Mesenteric fat pad (tissue), 1 donor: Measurements from ENCODE around the gene LRCH2. TPM values are rescaled to one million over a fixed set of nuclear protein-coding genes. Genes with fewer than 3 reads are reported as not detected.
"Not testable (repeated sequence)": the region's sequence is repeated elsewhere in the genome, so short reads cannot be mapped to it uniquely, and the experiment has no call there.

Experiments
- DNase-seq: peaks from one replicate; pipeline ENCODE4 v3.0.0-alpha.2; 2020; ENCODE audit warnings: low spot score
- long read RNA-seq: library from polyadenylated mRNA; unstranded; transcript quantifications from one replicate; pipeline ENCODE4 v2.0.0, GENCODE V29; 2020
- total RNA-seq: library from RNA; stranded (reverse); fragmentation: NEBNext Ultra II Directional; extraction: Animal tissue kit (Norgen Biotek cat#: 25700); gene quantifications from one replicate; pipeline ENCODE4 v1.2.1, GENCODE V29; 2021
- donor health status: DM: yes; HTN: yes; CAD: no.

Gene LRCH2
- total RNA-seq, result 2.6 TPM
- long read RNA-seq, result 0 reads

GRCh38 chrX:115233497-115234455 lies at the start of gene LRCH2:
TSS of gene LRCH2 (minus strand) at chrX:115234096. CDS start at chrX:115234041, 55 bp downstream.
- DNase-seq, result no peak

GRCh38 chrX:115269051-115269683 lies 35.3 kb upstream of the LRCH2 start:
- DNase-seq, result no peak

DNA sequence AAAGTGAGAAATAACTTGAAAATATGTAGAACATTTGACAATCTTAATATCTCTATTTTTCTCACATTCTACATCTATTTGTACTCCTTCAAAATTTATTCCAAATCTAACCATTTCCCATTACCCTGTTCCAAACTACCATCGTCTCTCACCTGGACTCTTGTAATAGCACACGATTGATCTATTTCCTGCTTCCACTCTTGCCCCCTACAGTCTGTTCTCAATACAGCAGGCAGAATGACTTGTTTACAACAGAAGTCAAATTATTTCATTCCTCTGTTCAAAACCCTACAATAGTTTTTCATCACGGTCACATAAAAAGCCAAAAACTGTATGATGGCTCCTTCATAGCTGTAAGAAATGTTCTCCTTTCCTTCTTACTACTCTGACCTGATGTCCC lies 34.5 kb upstream of the LRCH2 start:
- DNase-seq, result no peak

DNA sequence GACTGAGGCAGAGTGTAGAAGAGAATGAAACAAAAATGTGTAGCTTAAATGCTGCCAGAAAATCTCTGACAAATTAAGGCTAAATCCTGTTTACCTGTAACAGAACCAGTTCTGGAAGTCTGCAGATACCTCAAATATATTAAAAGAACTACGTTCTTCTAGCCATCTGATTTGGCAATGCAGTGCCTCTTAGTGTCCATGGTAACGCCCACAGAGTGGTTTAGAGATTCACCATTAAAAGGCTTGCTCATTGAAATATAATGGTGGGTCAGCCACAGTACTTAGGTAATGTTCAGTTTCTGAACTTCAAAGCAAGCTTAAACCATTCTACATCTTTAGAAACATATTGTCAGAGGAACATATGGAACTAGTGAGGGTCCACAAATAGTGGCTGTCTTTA lies 32.4 kb upstream of the LRCH2 start:
- no peak for DNase-seq

- no peak for DNase-seq
Observed at GRCh38 chrX:115264009-115264408, 30.1 kb upstream of the LRCH2 start.

DNA sequence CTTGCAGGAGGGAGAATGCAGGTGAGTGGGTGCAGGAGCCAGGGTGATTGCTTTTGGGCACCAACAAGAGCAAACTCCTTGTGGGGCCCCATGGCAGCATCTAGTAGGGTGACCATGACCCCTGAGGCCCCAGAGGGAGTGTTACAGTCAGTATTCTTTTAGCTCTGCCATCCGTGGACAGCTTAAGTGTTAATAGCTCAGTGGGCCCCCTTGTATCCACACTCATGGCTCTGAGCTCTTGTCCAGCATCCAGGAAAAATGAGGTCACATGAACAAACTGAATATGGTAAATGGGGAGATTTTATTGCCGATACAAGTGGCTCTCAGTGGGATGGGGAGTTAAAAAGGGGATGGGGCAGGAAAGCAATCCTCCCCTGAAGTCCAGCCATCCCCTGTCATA lies 27.3 kb upstream of the LRCH2 start:
- no peak for DNase-seq

DNA sequence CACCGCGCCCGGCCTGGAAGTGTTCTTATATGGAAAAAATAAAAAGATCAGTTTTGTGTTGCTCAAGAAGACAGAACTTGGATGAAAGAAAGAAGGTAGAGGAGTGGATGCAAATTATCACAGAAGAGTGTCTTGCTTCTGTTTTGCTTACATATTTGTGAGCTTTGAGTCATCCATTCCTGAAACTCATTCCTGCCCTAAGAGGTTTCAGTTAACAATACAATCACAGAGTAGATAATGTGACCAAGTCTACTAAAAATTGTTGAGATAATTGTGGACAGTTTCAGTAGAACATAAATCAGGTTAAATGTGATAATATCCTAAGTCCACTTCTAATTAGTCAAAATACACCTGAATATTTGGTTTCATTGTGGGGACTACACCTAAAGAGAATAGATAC lies 26.4 kb upstream of the LRCH2 start:
- DNase-seq, result no peak

DNA sequence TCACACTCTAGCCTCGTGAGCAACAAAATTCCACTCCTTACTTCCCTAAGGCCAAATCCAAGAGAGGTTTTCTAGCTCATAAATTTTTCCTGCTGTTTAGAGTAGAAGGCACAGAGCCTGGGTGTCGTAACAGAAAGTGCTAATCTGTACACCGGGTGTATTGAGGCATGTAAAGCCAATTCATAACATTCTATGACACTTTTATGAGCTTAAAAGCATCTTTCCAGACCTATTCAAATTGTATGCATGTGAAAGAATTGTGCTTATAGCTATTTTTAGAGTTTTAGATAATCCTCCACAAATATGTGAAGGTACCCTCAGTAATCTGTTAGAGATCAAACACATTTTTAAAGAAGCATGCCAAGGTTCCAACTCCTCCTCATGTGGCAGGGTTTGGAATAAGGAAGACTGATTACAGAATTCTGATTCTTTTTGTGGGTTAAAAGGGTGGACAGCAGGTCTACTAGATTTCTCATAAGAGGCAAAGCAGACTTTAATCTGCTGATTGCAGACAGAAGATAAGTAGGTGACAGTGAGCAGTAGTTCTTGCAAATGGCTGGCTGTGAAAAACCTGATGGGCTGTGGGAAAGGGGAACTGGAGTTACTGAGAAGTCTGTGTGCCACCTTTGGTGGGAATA lies 25.5 kb upstream of the LRCH2 start:
- DNase-seq, result no peak

DNA sequence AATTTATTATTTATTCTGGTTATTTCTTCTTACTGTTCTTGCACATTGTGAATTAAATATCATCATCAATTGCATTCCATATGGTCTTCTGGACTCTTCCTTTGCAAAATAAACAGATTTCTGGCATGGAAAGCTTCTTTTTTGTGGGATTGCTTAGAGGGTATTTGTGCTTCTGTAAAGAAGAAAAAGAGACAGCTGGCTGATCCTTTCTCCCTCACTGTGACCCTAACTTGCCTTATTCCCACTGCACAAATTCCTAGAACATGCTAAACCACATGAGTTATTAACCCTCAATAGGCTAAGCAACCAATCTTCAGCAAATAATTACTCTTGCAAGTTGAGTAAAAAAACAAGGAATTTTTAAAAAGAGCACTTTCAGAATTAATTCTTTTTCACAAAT lies 23.8 kb upstream of the LRCH2 start:
- DNase-seq, result no peak

DNA sequence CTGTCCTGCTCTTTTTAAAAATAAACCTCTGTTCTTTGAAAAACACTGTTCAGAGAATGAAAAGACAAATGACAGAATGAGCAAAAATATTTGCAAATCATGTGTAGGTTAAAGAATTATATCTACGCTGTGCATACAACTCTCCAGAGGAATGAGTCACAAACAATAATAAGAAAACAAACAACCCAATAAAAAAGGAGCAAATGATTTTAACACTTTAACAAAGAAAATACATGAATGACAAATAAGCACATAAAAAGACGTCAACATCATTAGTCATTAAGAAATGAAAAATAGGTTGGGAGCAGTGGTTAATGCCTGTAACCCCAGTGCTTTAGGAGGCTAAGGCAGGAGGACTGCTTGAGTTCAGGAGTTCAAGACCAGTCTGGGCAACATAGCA lies 21.1 kb upstream of the LRCH2 start:
- no peak for DNase-seq

DNA sequence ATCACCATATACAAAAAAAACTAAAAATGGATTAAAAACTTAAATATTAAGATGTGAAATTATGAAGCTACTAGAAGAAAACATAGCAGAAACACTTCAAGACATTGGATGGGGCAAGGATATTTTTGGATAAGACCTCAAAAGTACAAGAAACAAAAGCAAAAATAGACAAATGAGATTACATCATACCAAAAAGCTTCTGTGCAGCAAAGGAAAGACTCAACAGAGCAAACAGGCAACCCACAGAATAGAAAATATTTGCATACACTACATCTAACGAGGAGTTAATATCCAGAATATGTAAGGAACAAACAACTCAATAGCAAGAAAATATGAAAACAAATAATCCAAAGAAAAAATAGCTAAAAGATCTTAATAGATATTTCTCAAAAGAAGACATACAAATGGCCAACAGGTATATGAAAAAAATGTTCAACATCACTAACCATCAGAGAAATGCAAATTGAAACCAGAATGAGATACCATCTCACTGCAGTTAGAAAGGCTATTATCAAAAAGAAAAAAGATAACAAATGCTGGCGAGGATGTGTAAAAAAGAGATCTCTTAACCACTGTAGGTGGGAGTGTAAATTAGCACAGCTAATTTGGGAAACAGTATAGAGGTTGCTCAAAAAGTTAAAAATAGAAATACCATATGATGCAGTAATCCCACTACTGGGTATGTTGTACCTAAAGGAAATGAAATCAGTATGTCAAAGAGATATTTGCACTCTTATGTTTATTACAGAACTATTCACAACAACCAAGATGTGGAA lies 17.8 kb upstream of the LRCH2 start:
- no peak for DNase-seq

DNA sequence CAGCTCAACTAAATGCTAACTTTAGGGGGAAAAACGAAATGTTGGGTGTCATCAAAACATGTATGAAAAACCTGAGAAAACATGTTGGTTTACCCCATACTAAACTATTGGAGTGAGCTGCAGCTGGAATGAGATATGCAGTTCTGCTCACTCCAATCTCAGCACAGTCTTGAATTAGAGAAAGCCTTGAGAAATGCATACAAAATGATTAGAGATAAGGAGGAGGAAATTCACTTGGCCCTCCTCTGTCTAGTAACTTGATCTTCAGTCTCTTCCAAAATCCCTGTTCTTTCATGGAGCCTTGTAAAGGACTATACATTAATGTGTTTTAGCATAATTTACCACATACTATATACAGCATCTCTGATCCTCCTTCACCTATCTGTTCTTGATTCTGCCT lies 3.2 kb upstream of the LRCH2 start:
- no peak for DNase-seq

DNA sequence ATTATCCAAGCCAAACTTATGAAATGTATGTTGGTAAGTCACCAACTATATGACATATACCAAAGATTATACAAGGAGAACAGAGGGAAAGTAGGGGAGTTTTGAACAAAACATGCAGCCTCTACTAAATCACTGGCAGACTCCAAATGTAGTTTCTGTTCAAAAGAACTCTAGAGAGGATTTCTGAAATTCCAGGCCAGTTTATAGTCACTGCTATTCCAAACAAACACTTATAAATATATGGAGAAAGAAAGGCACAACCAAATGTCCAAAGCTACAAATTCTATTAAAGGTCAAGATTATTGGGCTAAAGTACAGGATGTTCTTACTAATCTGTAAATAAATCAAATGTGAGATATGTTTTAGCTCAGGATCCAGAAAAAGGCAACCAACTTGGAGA lies 2.7 kb upstream of the LRCH2 start:
- no peak for DNase-seq

GRCh38 chrX:115234461-115234860 lies 565 bp upstream of the LRCH2 start:
- no peak for DNase-seq

- no peak for DNase-seq
Observed at GRCh38 chrX:115232933-115233496, 881 bp downstream of the LRCH2 start.

DNA sequence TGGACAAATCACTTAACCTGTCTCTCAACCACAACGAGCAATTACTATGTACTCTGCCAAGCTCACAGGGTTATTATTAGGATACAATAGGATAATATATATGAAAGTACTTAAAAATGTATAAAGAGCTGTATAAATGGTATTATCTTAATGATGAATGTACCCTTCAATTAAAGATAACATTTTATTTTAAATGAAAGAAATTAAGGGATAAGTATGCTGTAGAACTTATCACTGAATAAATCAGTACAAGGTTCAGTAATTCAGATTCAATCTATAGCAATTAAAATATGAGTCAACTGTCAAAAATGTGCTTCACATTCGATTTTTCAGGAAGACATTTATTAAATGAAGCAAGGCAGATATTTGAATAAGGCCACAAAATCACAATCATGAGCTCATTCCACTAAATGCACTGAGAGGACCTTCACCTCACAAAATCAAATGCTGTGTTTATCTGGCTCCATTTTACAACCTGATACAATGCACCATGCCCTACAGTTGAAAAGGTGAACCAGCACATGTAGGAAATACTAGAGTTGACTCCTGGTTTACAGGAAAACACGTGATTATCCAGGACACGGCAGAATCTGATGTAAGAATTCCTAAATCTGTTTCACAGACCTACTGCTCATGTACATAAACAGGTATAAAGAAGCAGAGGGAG lies 4.4 kb downstream of the LRCH2 start:
- DNase-seq, result no peak

- DNase-seq, result no peak
Observed at GRCh38 chrX:115226929-115227328, 7.0 kb downstream of the LRCH2 start.

GRCh38 chrX:115217346-115217745 lies 16.6 kb downstream of the LRCH2 start:
- DNase-seq, result not testable (repeated sequence)

- no peak for DNase-seq
Observed at GRCh38 chrX:115214605-115215004, 19.3 kb downstream of the LRCH2 start.

DNA sequence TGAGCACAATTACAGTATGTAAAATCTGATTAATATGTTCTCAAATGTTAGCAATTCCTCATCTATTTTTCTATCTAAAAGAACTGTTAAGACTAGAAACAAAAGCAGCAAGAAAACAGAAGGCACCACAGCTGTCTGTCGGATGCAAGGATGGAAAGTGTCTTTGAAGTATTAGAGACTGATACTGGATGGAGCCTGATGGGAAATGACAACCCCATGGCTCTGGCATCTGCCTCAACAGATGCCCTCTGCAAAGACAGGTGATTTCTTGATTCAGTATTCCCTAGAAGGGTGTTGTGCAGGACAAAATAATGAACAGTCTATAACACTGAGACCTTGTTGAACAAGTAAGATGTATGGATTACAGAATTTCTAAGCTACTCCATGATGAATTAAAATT lies 19.7 kb downstream of the LRCH2 start:
- no peak for DNase-seq
